GM08714 (cell line): Measurements from ENCODE around the gene RBBP6.

Experiments used
- H3K4me3 ChIP-seq: fragments of 200-500 bp; sonication (Bioruptor generic); 2 replicates; pipeline ENCODE4 v1.5.1; 2014; ENCODE audit warnings: mild to moderate bottlenecking, low read length, inconsistent platforms
- ZNF274 ChIP-seq: IDR thresholded peaks from 2 replicates; pipeline ENCODE4 v1.6.1; 2012; ENCODE audit warnings: mild to moderate bottlenecking, low read depth, low read length

RBBP6 gene

DNA sequence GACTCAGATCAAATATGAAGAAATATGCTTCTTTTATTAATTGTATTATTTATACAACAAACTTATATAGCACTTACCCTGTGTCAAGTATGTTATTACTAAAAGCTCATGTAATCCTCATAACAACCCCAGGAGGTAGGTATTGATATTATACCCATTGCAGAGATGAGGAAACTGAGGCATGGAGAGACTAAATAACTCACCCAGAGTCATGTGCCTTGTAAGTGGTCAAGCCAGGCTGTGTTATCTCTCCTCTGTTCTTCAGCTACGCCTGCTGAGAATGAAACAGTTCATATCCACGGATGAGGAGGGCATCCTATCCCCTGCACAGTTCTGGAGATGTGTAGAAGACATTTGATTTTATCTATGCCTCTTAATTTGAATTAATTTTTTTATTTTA, 78.1 kb downstream of the RBBP6 start:
- no peak for TF ChIP-seq ZNF274
- no peak overlapping the region for H3K4me3 ChIP-seq
